Activated CD8-positive, alpha-beta memory T cell treated with anti-CD3 and anti-CD28 coated beads for 4 hours (primary cell): ENCODE measurements around the gene CLGN.
A peak's percentile ranks its signal among the peaks of the same experiment; 100 is the strongest.

ENCODE experiments used
- DNase-seq, 2 donors: peaks; one replicate each; pipeline ENCODE4 v3.0.0-alpha.2; 2020; ENCODE audit warnings: low read depth in 2 of 2

The CLGN gene

DNA sequence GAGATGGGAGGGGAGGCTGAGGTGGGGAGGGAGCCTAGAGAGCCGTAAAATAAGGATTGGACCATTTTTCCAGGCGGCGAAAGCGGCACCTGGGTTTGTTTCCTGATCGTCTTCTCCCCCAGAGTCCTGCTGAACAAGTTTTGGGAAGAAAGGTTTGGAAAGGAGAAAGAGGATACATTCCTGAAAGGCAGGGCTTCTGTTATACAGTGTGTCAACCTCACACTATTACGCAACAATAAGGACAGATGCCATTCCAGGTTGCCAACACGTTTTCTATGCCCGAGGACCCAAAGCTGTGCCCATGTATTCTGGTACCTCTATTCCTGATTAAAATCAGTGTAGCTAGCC is 53.3 kb downstream of the CLGN start:
- no peak for DNase-seq

DNA sequence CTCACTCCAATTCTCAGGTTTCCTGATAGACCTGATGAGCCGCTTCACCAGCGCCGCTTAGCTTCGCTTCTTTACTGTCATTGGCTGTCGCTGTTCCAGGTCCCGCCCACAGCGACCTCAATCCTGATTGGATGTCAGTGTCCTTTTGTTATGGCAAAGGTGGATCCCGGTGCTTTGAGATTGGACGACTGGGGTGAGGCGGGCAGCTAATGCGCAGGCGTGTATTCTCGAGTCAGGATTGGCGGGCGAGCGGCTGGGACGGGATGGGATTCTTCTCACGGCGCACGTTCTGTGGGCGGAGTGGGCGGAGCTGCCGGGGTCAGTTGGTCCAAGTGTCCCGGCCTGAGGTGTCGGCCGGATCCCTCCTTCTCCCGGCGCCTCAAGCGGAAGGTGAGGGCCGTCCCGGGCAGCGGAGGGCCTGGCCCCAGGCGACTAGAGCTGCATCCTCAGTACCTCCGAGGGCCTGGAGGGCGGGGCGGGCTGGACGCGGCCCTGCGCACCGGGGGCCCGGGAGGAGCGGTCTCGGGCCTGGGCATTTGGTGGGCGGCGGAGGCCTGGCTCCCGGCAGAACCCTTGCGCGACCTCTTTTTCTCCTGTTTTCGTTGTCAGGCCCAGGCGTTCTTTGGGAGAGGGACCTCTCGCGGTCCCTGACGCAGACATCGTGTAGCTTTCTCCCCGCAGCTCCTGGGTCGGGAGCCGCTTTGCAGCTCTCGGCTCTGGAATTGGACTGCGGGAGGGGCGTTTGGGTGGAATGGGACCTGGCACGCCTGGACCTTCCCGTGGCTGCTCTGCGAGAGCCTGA is 53.9 kb downstream of the CLGN start, which contains the start of gene SCOC:
Gene SCOC (plus strand): TSS at position 319 of the 802 bp plus-strand sequence. CDS start 5,525 bp downstream, outside the sequence.
- DNase-seq: peak; percentile 93 to 95

DNA sequence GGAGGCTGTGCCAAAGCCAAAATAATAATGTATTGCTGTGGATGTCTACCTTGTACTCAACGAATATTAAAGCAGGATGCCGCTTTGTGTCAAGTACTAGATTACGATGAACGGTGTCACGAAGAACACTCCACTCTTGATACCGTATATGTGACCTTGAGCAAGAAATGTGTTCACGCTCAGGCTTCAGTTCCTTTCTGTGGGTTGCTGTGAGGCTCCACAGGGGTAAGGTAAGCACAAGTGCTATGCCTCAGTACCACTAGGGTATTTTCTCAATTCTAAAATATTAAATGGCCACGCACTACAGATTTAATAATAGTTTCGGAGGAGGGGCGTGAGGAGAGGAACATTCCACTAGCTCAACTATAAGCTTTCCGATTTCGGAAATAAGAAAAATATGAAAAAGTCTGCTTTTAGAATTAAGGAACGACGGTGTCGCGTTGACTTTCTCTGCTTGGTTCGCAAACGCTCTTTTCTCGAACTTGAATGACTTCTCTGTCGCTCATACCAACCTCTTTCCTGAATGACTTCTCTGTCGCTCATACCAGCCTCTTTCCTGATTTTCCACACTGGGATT is 54.6 kb downstream of the CLGN start:
- peak in 1 of 2 donors; percentile 2 for DNase-seq

GRCh38 chr4:140368686-140369085 is 58.8 kb downstream of the CLGN start:
- no peak for DNase-seq

- DNase-seq: no peak
Observed at GRCh38 chr4:140367738-140368137, 59.7 kb downstream of the CLGN start.

- no peak for DNase-seq
Observed at GRCh38 chr4:140363558-140363957, 63.9 kb downstream of the CLGN start.

- DNase-seq: no peak
Observed at GRCh38 chr4:140363051-140363450, 64.4 kb downstream of the CLGN start.

GRCh38 chr4:140361099-140361498 is 66.3 kb downstream of the CLGN start:
- DNase-seq: no peak

GRCh38 chr4:140359562-140360427 is 67.7 kb downstream of the CLGN start:
- DNase-seq: peak; percentile 56 to 57

DNA sequence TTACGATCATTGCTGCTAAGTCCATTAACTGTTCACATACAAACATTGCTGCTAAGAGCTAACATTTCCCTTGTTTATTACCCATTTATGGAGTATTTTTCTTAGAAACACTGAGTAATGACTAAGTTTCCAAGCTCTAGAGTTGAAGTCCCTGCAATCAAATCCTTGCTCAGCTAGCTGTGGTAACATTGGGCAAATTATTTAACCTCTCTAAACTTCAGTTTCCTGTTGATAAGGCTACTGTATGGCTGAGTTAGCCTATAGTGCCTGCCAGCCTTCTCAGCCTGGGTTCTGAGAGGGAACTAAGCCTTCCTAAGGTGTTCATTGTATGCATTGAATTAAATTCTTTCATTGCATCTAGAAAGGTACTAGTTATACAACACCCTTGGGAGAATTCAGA is 69.2 kb downstream of the CLGN start:
- DNase-seq: no peak

DNA sequence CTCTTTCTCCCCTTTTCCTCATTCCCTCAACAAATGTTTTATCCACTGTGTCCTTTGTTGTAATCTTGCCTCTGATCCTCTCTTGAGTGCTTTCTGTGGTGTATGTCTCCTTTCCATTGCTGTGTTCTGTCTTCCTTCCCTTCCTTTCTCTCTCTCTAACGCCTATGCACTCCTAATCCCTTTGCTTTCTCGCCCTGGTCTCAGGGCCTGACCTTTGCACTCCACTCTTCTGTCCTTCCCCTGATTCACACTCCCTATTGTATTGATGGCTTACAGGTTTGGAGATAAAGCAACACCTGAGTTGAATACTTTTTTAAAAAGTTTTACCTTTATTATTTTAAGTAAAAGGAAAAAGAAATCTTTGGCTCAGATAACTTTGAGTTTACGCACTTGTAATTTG is 69.6 kb downstream of the CLGN start:
- DNase-seq: no peak

DNA sequence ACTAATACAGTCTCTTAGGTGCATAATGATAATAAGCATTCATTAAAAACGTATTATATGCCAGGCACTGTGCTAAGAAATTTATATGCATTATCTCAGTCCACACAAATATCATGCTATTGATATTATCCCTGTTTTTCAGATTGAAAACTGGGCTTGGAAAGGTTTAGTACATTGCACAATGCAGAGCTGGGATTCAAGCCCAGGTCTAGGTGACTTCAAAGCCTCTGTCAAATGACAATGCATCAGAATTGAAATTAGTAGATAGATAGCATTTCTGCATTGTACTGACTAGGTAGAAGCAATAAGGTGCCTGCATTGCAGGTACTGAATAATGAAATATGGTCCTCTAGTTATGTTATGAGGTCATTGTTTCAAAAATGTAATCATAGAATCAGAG is 72.2 kb downstream of the CLGN start:
- DNase-seq: no peak

DNA sequence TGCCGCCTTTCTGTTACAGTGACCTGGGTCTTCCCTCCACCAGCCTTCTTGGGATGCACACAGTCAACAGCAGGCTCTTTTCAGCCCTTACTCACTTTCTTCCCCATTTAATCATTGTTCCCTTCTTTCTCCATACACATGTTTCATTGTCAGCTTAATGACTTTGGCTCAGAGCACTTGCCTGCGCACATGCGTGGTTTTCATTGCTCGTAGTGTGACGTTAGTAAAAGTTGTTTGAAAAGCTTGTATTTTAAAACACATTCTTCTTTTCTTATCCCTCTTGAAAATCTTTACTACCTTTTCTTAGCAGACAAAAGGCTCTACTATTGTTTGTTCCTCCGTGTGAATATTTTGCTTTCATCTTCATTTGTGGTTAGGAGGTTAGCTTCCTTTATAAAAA is 73.7 kb downstream of the CLGN start:
- no peak for DNase-seq

DNA sequence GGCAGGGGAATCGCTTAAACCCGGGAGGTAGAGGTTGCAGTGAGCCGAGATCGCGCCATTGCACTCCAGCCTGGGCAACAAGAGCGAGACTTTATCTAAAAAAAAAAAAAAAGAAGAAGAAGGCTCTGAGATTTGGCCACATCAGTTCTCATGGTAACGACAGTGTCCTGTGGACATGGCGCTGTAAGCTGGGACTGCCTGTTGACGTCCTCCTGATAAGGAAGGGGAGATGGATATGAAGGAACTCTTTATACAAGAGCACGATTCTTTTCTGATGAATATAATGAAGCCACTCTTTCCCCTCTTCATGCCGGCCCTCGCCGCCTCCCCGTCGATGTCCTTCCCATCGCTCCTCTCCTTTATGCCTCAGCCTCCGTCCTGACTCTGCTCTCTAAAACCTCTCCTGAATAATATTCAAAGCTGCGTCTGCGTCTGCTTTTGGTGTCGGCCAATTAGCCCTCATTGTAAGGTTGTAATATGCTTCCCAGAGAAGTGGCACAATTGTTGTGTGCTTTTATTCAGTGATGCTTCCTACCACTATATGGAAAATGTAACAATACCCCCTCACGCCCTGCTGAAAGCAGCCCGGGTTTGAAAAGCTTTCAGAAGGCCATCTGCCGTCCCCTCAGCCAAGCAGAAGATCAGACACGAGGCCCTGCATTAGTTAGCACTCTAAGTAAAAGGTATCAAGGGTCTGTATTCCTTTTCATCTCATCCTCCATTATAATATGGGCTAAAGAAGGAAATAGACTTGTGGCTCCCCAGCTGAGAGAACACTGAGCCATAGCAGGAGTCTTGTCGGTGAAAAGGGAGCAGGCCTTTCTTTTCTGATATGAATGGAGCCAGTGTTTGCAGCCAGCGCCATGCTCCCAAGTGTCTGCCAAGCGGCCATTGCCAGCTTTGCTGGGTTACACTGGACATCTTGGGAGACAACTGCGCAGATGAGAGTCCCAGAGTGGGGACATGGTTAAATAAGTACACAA is 76.1 kb downstream of the CLGN start:
- no peak for DNase-seq

DNA sequence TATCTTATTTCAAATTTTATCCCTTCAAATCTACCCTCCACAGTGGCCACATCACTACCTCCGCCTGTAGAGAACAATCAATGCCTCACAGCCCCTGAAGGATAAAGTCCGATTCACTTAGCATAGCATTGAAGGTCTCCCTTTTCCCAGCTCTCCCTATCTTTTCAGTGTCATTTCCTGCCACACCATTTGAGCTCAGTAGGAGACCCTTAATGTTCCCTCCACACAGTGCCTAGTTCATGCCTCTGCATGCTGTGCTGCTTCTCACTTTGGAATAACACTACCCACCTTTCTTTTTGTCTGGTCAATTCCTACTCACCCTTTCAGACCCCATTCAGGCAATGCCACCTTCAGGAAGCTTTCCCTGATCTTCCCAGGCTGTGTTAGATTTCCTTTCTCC is 77.6 kb downstream of the CLGN start:
- DNase-seq: no peak

DNA sequence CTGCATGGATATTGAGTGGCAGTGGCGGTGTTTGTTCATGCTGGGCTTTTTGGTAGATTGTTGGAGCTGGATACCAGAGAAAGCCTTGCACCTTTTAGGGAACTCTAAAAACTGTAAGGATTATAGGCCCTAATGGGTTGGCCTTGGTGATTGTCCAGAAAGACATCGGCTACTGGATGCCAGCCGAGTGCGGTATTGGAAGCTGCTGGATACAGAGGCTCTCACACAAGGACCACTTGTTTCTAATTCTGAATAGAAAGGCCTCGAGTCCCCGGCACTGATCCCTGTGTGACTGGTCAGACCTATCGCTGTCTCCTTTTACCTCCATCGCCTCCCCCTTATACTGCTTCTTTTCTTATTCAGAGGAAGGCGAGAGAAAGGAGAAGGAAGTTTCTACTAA is 81.3 kb downstream of the CLGN start:
- no peak for DNase-seq

- DNase-seq: no peak
Observed at GRCh38 chr4:140344621-140345020, 82.8 kb downstream of the CLGN start.

DNA sequence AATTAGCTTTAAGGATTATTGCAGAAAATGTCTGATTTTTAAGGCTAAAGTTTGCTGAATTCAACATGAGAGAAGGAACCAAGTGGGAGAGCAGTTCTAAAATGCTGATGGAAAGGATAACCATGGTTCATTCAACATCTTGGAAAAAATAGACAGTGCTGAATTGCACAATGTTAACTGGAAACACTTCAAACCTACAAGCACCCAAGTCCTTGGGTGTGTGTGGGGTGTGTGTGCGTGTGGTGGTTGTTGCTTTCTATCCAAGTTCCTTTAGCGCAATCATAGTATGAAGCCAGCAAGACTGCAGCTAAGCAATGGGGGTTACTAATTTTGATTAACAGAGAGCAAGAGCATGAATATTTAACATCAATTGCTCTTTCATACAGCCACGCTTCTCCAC is 83.3 kb downstream of the CLGN start:
- no peak for DNase-seq

GRCh38 chr4:140343303-140343702 is 84.1 kb downstream of the CLGN start:
- DNase-seq: no peak

DNA sequence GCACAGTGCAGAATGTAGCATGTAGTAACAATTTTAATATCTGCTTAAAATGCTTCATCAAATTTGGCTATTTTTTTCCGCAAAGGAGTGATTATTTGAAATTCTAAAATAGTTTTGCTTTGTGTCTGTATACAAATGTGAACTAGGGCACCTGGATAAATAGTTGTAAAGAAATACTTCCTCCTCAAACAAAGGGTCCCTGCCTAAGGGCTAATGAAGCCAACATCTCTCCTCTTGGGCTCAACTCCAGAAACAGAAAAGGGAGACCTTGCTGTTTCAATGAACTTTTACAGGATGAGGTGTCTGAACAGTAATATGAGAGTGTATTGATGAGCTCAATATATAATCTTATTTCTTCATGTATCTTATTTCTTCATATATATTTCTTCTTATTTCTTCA is 84.8 kb downstream of the CLGN start:
- no peak for DNase-seq
